CD4-positive, alpha-beta T cell treated with Interleukin-4 for 1 hour (primary cell): ENCODE results near the gene SERPINF2.
"Not testable (repeated sequence)": the region's sequence is repeated elsewhere in the genome, so short reads cannot be mapped to it uniquely, and the experiment has no call there.

Experiments
- DNase-seq, 2 donors: peaks; one replicate each; pipeline ENCODE4 v3.0.0-alpha.2; 2020 to 2022

Gene SERPINF2

DNA sequence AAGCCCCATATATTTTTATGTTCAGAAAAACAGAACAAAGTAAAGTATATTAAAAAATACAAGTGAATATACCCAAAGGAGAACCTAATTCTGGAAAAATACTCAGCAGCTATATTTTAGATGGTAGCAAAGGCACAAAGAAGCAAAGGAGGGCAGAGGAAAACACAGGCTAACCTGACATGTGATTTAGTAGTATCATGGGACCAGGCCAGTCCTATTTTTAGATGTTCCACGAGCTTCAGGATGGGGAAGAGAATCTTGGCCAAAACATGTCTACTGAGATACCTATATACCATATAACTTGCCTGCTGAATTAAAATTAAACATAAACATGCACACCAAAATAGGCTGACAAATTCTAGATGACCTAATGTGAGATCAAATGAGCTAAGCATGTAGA is 54.1 kb downstream of the SERPINF2 start:
- DNase-seq = no peak

DNA sequence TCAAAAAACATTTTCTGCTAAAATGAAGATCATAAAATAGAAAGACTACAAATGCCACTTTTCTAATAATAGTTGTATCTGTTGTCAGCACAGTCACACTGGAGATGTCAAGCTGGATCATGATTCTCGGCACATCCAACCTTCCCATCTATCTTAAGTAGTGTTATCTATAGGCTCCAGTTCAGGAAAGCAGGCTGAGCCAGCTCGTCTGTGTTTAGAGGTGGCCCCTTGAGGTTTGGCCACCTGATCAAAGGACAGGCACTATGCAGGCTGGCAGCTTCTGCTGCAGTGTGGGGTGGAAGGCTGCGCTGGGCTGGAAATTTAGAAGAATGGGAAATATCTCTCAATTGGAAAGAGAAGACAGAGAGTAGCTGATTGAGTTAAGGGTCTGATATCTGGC is 54.7 kb downstream of the SERPINF2 start:
- no peak for DNase-seq

DNA sequence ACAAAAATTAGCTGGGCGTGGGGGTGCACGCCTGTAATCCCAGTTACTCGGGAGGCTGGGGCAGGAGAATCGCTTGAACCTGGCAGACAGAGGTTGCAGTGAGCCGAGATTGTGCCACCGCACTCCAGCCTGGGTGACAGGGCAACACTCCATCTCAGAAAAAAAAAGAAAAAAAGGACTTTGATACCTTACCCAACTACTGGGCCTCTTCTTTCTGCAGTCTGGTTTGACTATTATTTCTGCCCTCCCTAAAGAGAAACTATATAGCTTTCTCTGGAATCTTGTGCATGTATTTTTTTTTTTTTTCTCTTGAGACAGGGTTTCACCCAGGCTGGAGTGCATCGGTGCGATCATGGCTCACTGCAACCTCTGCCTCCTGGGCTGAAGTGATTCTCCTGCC is 55.2 kb downstream of the SERPINF2 start:
- DNase-seq = not testable (repeated sequence)

DNA sequence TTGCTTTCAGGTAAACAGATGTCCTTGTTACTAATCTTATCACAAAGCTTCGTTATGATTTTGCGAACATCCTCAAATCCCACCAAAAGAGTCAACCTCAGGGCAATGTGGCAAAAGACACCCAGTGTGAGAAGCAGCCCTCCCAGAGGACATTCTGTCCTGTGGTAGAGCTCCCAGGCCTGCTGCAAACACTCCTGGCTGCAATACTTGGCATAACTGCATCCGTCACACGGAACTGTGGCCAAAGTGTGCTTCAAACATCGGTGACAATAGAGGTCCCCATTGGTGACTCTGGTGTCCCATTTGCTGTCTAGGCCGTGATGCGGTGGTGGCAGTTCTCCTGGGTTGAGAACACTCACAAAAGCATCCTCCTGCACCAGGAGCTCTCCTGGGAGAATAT is 57.6 kb downstream of the SERPINF2 start:
- DNase-seq = no peak

DNA sequence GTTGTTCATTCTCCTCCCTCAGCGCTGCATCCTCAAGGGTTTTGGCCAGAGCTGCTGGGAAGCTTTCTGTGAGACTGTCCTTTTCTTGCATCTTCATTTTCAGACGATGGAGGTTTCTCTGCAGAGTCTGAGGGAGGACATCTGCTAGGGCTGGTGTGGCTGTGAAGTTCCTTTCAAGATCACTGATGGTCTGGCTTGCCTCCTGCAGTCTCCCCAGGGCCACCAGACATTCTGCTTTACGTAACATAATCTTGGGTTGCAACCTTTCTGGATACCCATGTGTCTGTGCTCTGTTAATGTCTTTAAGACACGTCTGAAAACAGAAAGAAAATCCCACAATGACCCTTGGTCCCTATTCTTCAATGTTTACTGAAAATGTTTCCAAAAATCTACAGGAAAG is 58.0 kb downstream of the SERPINF2 start:
- DNase-seq = no peak

DNA sequence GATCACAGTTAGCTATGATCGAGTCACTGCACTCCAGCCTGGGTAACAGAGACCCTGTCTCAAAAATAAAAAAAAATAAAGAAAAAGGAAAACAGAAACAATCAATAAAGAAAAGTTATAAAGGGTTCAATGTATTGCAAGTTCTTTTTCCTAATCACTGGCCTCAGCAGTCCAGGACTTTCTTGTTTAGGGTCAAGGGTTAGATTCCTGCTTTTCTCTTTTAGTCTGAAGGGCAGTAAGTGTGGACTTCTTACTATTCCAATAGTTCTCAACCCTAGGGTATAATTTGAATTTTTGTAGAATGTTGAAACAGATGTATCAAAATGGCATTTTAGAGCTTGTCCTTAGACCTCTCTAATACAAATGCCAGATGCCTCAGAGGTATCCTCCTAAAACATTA is 59.8 kb downstream of the SERPINF2 start:
- no peak for DNase-seq

DNA sequence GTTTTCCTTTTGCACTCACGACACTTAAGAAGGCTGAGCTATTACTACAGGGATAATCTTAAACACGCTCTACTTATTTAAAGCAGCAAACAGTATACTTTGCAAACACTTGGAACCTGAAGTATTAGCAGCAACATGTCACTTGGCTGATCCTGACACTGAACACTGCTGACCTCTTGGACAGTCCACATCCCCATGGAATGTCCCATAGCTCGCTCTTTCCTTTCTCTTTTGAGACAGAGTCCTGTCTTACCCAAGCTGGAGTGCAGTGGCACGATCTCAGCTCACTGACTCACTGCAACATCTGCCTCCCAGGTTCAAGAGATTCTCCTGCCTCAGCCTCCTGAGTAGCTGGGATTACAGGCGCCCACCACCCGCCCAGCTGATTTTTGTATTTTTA is 60.6 kb downstream of the SERPINF2 start:
- no peak for DNase-seq
